Natural killer cell (primary cell): ENCODE data around the gene ADPRM. TPM values are rescaled to one million over a fixed set of nuclear protein-coding genes. Genes with fewer than 3 reads are reported as not detected.

Experiments used
- ATAC-seq, 3 donors: fragments of 150-1000 bp in 2 of 3; fragments of 200-7000 bp in 1 of 3; cut with Tn5 transposase; 1 replicate in 1 of 3; 2 replicates in 2 of 3; pipeline ENCODE4 v1.10.0; 2021; ENCODE audit warnings: mild to moderate bottlenecking in 2 of 3, moderate library complexity in 2 of 3
- DNase-seq, 2 donors: peaks; one replicate each; pipeline versions ENCODE4 v3.0.0 to v3.0.0-alpha.2; 2013 to 2021; ENCODE audit warnings: mixed read lengths in 1 of 2
- H3K27ac ChIP-seq: one replicate; pipeline ENCODE4 v1.5.1; 2013; ENCODE audit warnings: mild to moderate bottlenecking, low read length
- H3K27me3 ChIP-seq: one replicate; pipeline ENCODE4 v1.6.1; 2013; ENCODE audit warnings: low read length; ENCODE audit not compliant: control insufficient read depth, insufficient read depth
- H3K36me3 ChIP-seq: one replicate; pipeline ENCODE4 v1.6.1; 2013; ENCODE audit warnings: low read length; ENCODE audit not compliant: control insufficient read depth, insufficient read depth
- H3K4me1 ChIP-seq: one replicate; pipeline ENCODE4 v1.6.1; 2013; ENCODE audit warnings: low read length; ENCODE audit not compliant: control insufficient read depth, insufficient read depth
- H3K4me3 ChIP-seq: one replicate; pipeline ENCODE4 v1.5.1; 2013; ENCODE audit warnings: low read length
- H3K9me3 ChIP-seq: one replicate; pipeline ENCODE4 v1.6.1; 2013; ENCODE audit warnings: low read length; ENCODE audit not compliant: control insufficient read depth, insufficient read depth
- H3K27ac Mint-ChIP-seq, 2 donors: one replicate each; pipeline ENCODE4 v1.8.0; 2022; ENCODE audit warnings: mild to moderate bottlenecking in 2 of 2, mixed read lengths in 2 of 2, moderate library complexity in 1 of 2
- H3K27me3 Mint-ChIP-seq, 2 donors: one replicate each; pipeline ENCODE4 v1.8.0; 2022; ENCODE audit warnings: low read depth in 2 of 2, mixed read lengths in 2 of 2
- H3K36me3 Mint-ChIP-seq: one replicate; pipeline ENCODE4 v1.8.0; 2022; ENCODE audit warnings: mixed read lengths
- H3K4me1 Mint-ChIP-seq, 2 donors: one replicate each; pipeline ENCODE4 v1.8.0; 2022; ENCODE audit warnings: mixed read lengths in 2 of 2
- H3K4me3 Mint-ChIP-seq: one replicate; pipeline ENCODE4 v1.8.0; 2022; ENCODE audit warnings: mild to moderate bottlenecking, moderate library complexity, mixed read lengths
- H3K9me3 Mint-ChIP-seq, 2 donors: one replicate each; pipeline ENCODE4 v1.8.0; 2022; ENCODE audit warnings: mixed read lengths in 2 of 2
- WGBS: methylation state at CpG from one replicate; pipeline ENCODE4 v1.1.7; 2013; ENCODE audit warnings: missing lambda C conversion rate; ENCODE audit not compliant: insufficient coverage; 5-methylcytosine and 5-hydroxymethylcytosine counted together
- intact Hi-C: fragments of 100-400 bp; cut with micrococcal nuclease; formaldehyde crosslinking; loops from one replicate; pipeline ENCODE4 v1.14.2; 2022
- total RNA-seq, 4 donors: library from RNA; stranded (reverse); fragments of 120-200 nt in 1 of 4; gene quantifications; one replicate each; pipeline versions ENCODE4 v1.2.3 to v1.2.4, GENCODE V29; 2013 to 2022
- TF ChIP-seq, protein P1 (sequence below): fragments of 200-600 bp; IDR thresholded peaks from one replicate; pipeline ENCODE4 v1.8.0; 2022; ENCODE audit warnings: antibody characterized with exemption

ADPRM gene
- total RNA-seq, 3 donors from 2014 or later (not counting 1 experiment from before 2014, with no cell fraction given) = 9.5 to 10.7 (median 9.5) TPM

DNA sequence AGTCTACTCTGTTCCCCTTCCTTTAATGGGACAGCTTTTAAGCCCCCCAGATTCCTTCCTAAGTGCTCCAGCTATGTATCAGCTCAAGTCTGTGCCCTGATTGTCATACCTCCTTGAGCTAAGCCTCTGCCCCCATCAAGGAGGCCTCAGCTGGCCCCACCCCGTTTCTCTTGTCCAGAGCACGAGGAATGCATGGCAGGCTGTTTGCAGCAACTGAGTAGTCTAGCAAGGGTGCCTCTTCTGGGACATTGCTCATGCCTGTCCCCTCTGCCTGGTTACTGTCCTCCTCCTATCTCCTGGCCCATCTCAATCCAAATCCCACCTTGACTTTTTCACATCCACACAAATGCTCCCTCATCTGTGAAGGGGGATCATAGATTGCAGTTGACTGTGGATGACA, 60.3 kb downstream of the ADPRM start:
- H3K4me3 Mint-ChIP-seq = no peak overlapping the region
- Histone ChIP-seq H3K4me1 (no peaks in the 10 kb centered on the region), H3K36me3 (no peaks in the 10 kb centered on the region), H3K27ac (no peak overlapping the region), H3K4me3 (no peak overlapping the region), H3K9me3 (no peaks in the 10 kb centered on the region), H3K27me3 (no peaks in the 10 kb centered on the region)
- DNase-seq (no peak), ATAC-seq (no peak)
- intact Hi-C loops = no loop called here
- WGBS = 87% methylated on average over 2 of the region's 2 CpGs
- H3K27ac Mint-ChIP-seq = no peak overlapping the region
- TF ChIP-seq, protein P1, sequence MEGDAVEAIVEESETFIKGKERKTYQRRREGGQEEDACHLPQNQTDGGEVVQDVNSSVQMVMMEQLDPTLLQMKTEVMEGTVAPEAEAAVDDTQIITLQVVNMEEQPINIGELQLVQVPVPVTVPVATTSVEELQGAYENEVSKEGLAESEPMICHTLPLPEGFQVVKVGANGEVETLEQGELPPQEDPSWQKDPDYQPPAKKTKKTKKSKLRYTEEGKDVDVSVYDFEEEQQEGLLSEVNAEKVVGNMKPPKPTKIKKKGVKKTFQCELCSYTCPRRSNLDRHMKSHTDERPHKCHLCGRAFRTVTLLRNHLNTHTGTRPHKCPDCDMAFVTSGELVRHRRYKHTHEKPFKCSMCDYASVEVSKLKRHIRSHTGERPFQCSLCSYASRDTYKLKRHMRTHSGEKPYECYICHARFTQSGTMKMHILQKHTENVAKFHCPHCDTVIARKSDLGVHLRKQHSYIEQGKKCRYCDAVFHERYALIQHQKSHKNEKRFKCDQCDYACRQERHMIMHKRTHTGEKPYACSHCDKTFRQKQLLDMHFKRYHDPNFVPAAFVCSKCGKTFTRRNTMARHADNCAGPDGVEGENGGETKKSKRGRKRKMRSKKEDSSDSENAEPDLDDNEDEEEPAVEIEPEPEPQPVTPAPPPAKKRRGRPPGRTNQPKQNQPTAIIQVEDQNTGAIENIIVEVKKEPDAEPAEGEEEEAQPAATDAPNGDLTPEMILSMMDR = no peak
- no peaks in the 10 kb centered on the region for H3K36me3 Mint-ChIP-seq
- H3K27me3 Mint-ChIP-seq = no peaks in the 10 kb centered on the region
- H3K4me1 Mint-ChIP-seq = no peaks in the 10 kb centered on the region
- H3K9me3 Mint-ChIP-seq = no peaks in the 10 kb centered on the region

DNA sequence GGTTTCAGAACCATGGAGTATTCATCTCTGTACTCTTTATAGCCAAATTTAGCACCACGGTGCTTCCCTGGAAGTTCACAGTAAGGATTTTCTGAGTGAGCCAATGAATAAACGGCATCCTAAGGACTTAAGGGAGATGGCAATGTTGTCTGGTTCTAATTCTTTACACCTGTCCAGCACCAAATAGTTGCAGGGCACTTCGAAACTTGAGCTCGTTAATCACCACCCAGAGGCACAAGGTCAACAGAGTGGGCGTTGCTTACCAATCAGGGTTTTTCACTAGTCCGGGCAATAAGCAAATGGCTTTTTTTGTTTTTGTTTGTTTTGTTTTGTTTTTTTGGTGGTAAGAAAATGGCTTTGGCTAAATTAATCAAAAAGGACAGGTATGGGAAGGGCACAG, 60.7 kb downstream of the ADPRM start:
- intact Hi-C loops = no loop called here
- no peak overlapping the region for H3K4me3 Mint-ChIP-seq
- 84% methylated on average over 6 of the region's 6 CpGs for WGBS

More for the DNA sequence above, 60.7 kb downstream of the ADPRM start:
- no peaks in the 10 kb centered on the region for H3K9me3 Mint-ChIP-seq
- no peaks in the 10 kb centered on the region for H3K4me1 ChIP-seq
- ATAC-seq (no peak), DNase-seq (no peak)
- H3K27me3 ChIP-seq = no peaks in the 10 kb centered on the region
- H3K9me3 ChIP-seq = no peaks in the 10 kb centered on the region
- no peaks in the 10 kb centered on the region for H3K4me1 Mint-ChIP-seq
- H3K27me3 Mint-ChIP-seq = no peaks in the 10 kb centered on the region
- TF ChIP-seq, protein P1 = no peak
- H3K36me3 Mint-ChIP-seq = no peaks in the 10 kb centered on the region
- no peak overlapping the region for H3K27ac Mint-ChIP-seq
- H3K27ac ChIP-seq = no peak overlapping the region
- H3K4me3 ChIP-seq = no peak overlapping the region
- H3K36me3 ChIP-seq = no peaks in the 10 kb centered on the region

Other genes with a start within 250 kb of the ADPRM start
- not detected for gene MYH4, start 228.0 kb upstream of the ADPRM start, total RNA-seq
- gene MYH1, start 179.1 kb upstream of the ADPRM start, total RNA-seq = not detected
- not detected for gene MYH2, start 147.9 kb upstream of the ADPRM start, total RNA-seq
- gene MYH3, start 40.3 kb upstream of the ADPRM start, total RNA-seq = 1 to 10 TPM; 4.3 to 6.6 (median 6.2) TPM
- gene SCO1, start 61 bp upstream of the ADPRM start, total RNA-seq = 10 to 100 TPM; 13.4 to 22.9 (median 18.8) TPM
- gene TMEM220, start 32.4 kb downstream of the ADPRM start, total RNA-seq = 1 to 10 TPM in 2 of 3 donors, under 1 TPM in 1; 0.97 to 2.2 (median 1.4) TPM
- not detected for gene TMEM238L, start 106.5 kb downstream of the ADPRM start, total RNA-seq
- gene PIRT, start 140.5 kb downstream of the ADPRM start, total RNA-seq = not detected